H1 (cell line): ENCODE data around the gene RASGEF1B. TPM values are rescaled to one million over a fixed set of nuclear protein-coding genes. Genes with fewer than 3 reads are reported as not detected.

ENCODE experiments used
- CTCF ChIA-PET: fragments of 300-600 bp; sonication (Branson Sonifier 250); formaldehyde crosslinking; loops from one replicate; lab custom pipeline; 2021; ENCODE audit not compliant: partially characterized antibody; lab: Charles Lee
- POLR2A ChIA-PET: fragments of 300-600 bp; sonication (Branson Sonifier 250); formaldehyde crosslinking; loops from one replicate; lab custom pipeline; 2021; ENCODE audit warnings: inconsistent platforms; ENCODE audit not compliant: partially characterized antibody; lab: Charles Lee
- DNase-seq, 2 experiments: peaks; one replicate each; pipeline versions ENCODE4 v3.0.0 to v3.0.0-alpha.2; 2010 to 2022; ENCODE audit warnings: low spot score in 2 of 2, low read depth in 1 of 2, mixed read lengths in 1 of 2
- FAIRE-seq: peaks from 2 replicates; lab custom pipeline; 2011; peaks lifted over from hg19 to GRCh38; lab: Jason Lieb, UNC
- H2AFZ ChIP-seq: 2 replicates; pipeline ENCODE4 v1.8.1; 2012; ENCODE audit warnings: low read length, inconsistent platforms
- H2AK5ac ChIP-seq: 2 replicates; pipeline ENCODE4 v1.6.1; 2013; ENCODE audit warnings: low read depth, low read length
- H2BK120ac ChIP-seq: replicated peaks from 2 replicates; pipeline ENCODE3; 2013; ENCODE audit warnings: low read depth, low read length, inconsistent platforms
- H2BK12ac ChIP-seq: 2 replicates; pipeline ENCODE4 v1.6.1; 2013; ENCODE audit warnings: low read depth, low read length
- H2BK15ac ChIP-seq: 2 replicates; pipeline ENCODE4 v1.6.1; 2013; ENCODE audit warnings: low read length
- H2BK20ac ChIP-seq: 2 replicates; pipeline ENCODE4 v1.6.1; 2013; ENCODE audit warnings: low read length
- H2BK5ac ChIP-seq: 2 replicates; pipeline ENCODE4 v1.6.1; 2013; ENCODE audit warnings: low read depth, low read length
- H3K14ac ChIP-seq: 2 replicates; pipeline ENCODE4 v1.6.1; 2013; ENCODE audit warnings: inconsistent platforms; ENCODE audit not compliant: insufficient read length
- H3K18ac ChIP-seq: 2 replicates; pipeline ENCODE4 v1.6.1; 2013; ENCODE audit warnings: low read length; ENCODE audit errors: extremely low read depth
- H3K23ac ChIP-seq: 2 replicates; pipeline ENCODE4 v1.6.1; 2013; ENCODE audit warnings: inconsistent platforms; ENCODE audit not compliant: insufficient read length
- H3K23me2 ChIP-seq: 2 replicates; pipeline ENCODE4 v1.6.1; 2013; ENCODE audit warnings: low read depth, low read length
- H3K27ac ChIP-seq: 2 replicates; pipeline ENCODE4 v1.6.1; 2011; ENCODE audit warnings: low read depth, low read length, inconsistent platforms
- H3K27me3 ChIP-seq, 4 experiments: replicated peaks in 1 of 4; 1 replicate in 1 of 4; 2 replicates in 3 of 4; pipeline versions ENCODE4 v1.6.1 to v1.8.1; 2011 to 2013; ENCODE audit warnings: low read length in 3 of 4, mild to moderate bottlenecking in 3 of 4, inconsistent platforms in 2 of 4, mixed read lengths in 2 of 4, moderate library complexity in 1 of 4; ENCODE audit not compliant: control insufficient read depth in 3 of 4, insufficient read depth in 3 of 4; ENCODE audit errors: extremely low read depth in 1 of 4
- H3K36me3 ChIP-seq, 4 experiments: 2 replicates each; pipeline versions ENCODE4 v1.6.1 to v1.8.1; 2011 to 2013; ENCODE audit warnings: mild to moderate bottlenecking in 4 of 4, low read length in 3 of 4, moderate library complexity in 2 of 4, control low read depth in 1 of 4, inconsistent platforms in 1 of 4; ENCODE audit not compliant: insufficient read depth in 4 of 4, control insufficient read depth in 2 of 4
- H3K4ac ChIP-seq: replicated peaks from 2 replicates; pipeline ENCODE3; 2013; ENCODE audit warnings: low read length, low read depth, mixed read lengths, inconsistent platforms; ENCODE audit not compliant: insufficient read length
- H3K4me1 ChIP-seq, 4 experiments: replicated peaks in 1 of 4; 1 replicate in 1 of 4; 2 replicates in 3 of 4; pipeline versions ENCODE4 v1.6.1 to v1.8.1; 2011 to 2013; ENCODE audit warnings: low read length in 3 of 4, inconsistent platforms in 2 of 4, mixed read lengths in 1 of 4; ENCODE audit not compliant: insufficient read depth in 4 of 4, control insufficient read depth in 3 of 4
- H3K4me2 ChIP-seq, 2 experiments: 2 replicates each; pipeline versions ENCODE4 v1.6.1 to v1.8.1; 2011 to 2013; ENCODE audit warnings: low read depth in 2 of 2, low read length in 2 of 2, control low read depth in 1 of 2, inconsistent platforms in 1 of 2, mild to moderate bottlenecking in 1 of 2; ENCODE audit not compliant: insufficient read depth in 1 of 2
- H3K4me3 ChIP-seq, 4 experiments: fragments of 200-600, 300-600 bp in 1 of 4; sonication (generic), shearing (Covaris generic), sonication (Bioruptor Twin) in 1 of 4; 2 replicates each; pipeline versions ENCODE4 v1.5.1 to v1.8.1; 2011 to 2016; ENCODE audit warnings: low read length in 4 of 4, low read depth in 3 of 4, control low read depth in 2 of 4, inconsistent platforms in 2 of 4, mild to moderate bottlenecking in 2 of 4, mixed read lengths in 1 of 4, moderate library complexity in 1 of 4; ENCODE audit not compliant: insufficient read depth in 2 of 4; ENCODE audit errors: extremely low read depth in 1 of 4
- H3K56ac ChIP-seq: replicated peaks from 2 replicates; pipeline ENCODE3; 2013; ENCODE audit warnings: low read depth, mild to moderate bottlenecking, mixed read lengths, low read length, inconsistent platforms; ENCODE audit not compliant: insufficient read length
- H3K79me1 ChIP-seq: 2 replicates; pipeline ENCODE4 v1.6.1; 2013; ENCODE audit warnings: low read depth, low read length, control low read depth
- H3K79me2 ChIP-seq, 2 experiments: 2 replicates each; pipeline versions ENCODE4 v1.6.1 to v1.8.1; 2012 to 2013; ENCODE audit warnings: low read length in 2 of 2, mild to moderate bottlenecking in 2 of 2, inconsistent platforms in 1 of 2; ENCODE audit not compliant: insufficient read depth in 2 of 2, control insufficient read depth in 1 of 2
- H3K9ac ChIP-seq, 4 experiments: replicated peaks in 1 of 4; 1 replicate in 1 of 4; 2 replicates in 3 of 4; pipeline versions ENCODE4 v1.6.1 to v1.8.1; 2011 to 2013; ENCODE audit warnings: low read depth in 3 of 4, low read length in 3 of 4, control low read depth in 2 of 4, mild to moderate bottlenecking in 2 of 4, moderate library complexity in 2 of 4, inconsistent platforms in 1 of 4; ENCODE audit errors: extremely low read depth in 1 of 4
- H3K9me3 ChIP-seq, 2 experiments: 2 replicates each; pipeline versions ENCODE4 v1.6.1 to v1.8.1; 2012 to 2013; ENCODE audit warnings: mild to moderate bottlenecking in 2 of 2, moderate library complexity in 2 of 2, control low read depth in 1 of 2, inconsistent platforms in 1 of 2, low read depth in 1 of 2, low read length in 1 of 2, mixed read lengths in 1 of 2; ENCODE audit not compliant: insufficient read depth in 2 of 2
- H4K20me1 ChIP-seq, 2 experiments: replicated peaks in 1 of 2; 2 replicates each; pipeline versions ENCODE3 to v1.8.1; 2011 to 2013; ENCODE audit warnings: inconsistent platforms in 2 of 2, low read length in 2 of 2, mild to moderate bottlenecking in 1 of 2; ENCODE audit not compliant: insufficient read depth in 2 of 2, control insufficient read depth in 1 of 2
- H4K5ac ChIP-seq: 2 replicates; pipeline ENCODE4 v1.6.1; 2013; ENCODE audit warnings: low read length, low read depth, mixed read lengths, inconsistent platforms; ENCODE audit not compliant: insufficient read length
- H4K8ac ChIP-seq: 2 replicates; pipeline ENCODE4 v1.8.0; 2013; ENCODE audit warnings: mild to moderate bottlenecking, moderate library complexity, low read length, inconsistent platforms; ENCODE audit not compliant: insufficient read depth; ENCODE audit errors: extremely low read depth
- H4K91ac ChIP-seq: replicated peaks from 2 replicates; pipeline ENCODE3; 2013; ENCODE audit warnings: low read length, mixed read lengths, inconsistent platforms; ENCODE audit not compliant: insufficient read length
- BCL11A ChIP-seq, 2 experiments: IDR thresholded peaks; one replicate each; pipeline ENCODE4 v1.6.1; 2011; ENCODE audit warnings: low read depth in 2 of 2, low read length in 2 of 2, mild to moderate bottlenecking in 2 of 2
- CBX8 ChIP-seq: fragments of 300-800, 300-1000 bp; sonication (generic); IDR thresholded peaks from 2 replicates; pipeline ENCODE4 v1.7.1; 2016; ENCODE audit warnings: low read depth, low read length, borderline replicate concordance
- GTF2F1 ChIP-seq: IDR thresholded peaks from 2 replicates; pipeline ENCODE4 v1.6.1; 2012; ENCODE audit warnings: low read depth, low read length, improper control_type of control experiment, borderline replicate concordance
- HDAC6 ChIP-seq: IDR thresholded peaks from one replicate; pipeline ENCODE4 v1.7.1; 2012; ENCODE audit warnings: low read depth, mild to moderate bottlenecking, inconsistent platforms, low read length, moderate library complexity
- JUND ChIP-seq: IDR thresholded peaks from 2 replicates; pipeline ENCODE4 v1.6.1; 2011; ENCODE audit warnings: mild to moderate bottlenecking, improper control_type of control experiment, low read length
- NANOG ChIP-seq: IDR thresholded peaks from 2 replicates; pipeline ENCODE4 v1.6.1; 2011; ENCODE audit warnings: low read length, low read depth, mild to moderate bottlenecking, inconsistent platforms; ENCODE audit not compliant: insufficient read depth, poor library complexity, severe bottlenecking
- POLR2A ChIP-seq, 2 experiments: IDR thresholded peaks; 1 replicate in 1 of 2; 2 replicates in 1 of 2; pipeline ENCODE4 v1.6.1; 2011; ENCODE audit warnings: low read depth in 2 of 2, low read length in 2 of 2, mild to moderate bottlenecking in 2 of 2; ENCODE audit errors: control extremely low read depth in 1 of 2
- POU5F1 ChIP-seq: IDR thresholded peaks from 2 replicates; pipeline ENCODE4 v1.6.1; 2011; ENCODE audit warnings: low read depth, mild to moderate bottlenecking, low read length, moderate library complexity
- SP2 ChIP-seq: IDR thresholded peaks from 2 replicates; pipeline ENCODE4 v1.6.1; 2012; ENCODE audit warnings: mild to moderate bottlenecking, low read length, inconsistent platforms
- SP4 ChIP-seq: IDR thresholded peaks from 2 replicates; pipeline ENCODE4 v1.6.1; 2012; ENCODE audit warnings: low read length, inconsistent platforms
- SRF ChIP-seq: IDR thresholded peaks from 2 replicates; pipeline ENCODE4 v1.6.1; 2011; ENCODE audit warnings: mild to moderate bottlenecking, low read depth, low read length, moderate library complexity
- TAF7 ChIP-seq: optimal IDR thresholded peaks from 2 replicates; pipeline ENCODE3; 2011; ENCODE audit warnings: low read depth, mild to moderate bottlenecking, inconsistent platforms, low read length, moderate library complexity, borderline replicate concordance
- WGBS, 2 experiments: shearing (Covaris generic) in 1 of 2; methylation state at CpG; one replicate each; pipeline versions ENCODE4 v1.1.6 to v1.1.7; 2013 to 2015; ENCODE audit warnings: low lambda C conversion rate in 2 of 2, mixed read lengths in 2 of 2, inconsistent platforms in 1 of 2, low coverage in 1 of 2, missing lambda C conversion rate in 1 of 2; ENCODE audit not compliant: insufficient replicate concordance in 2 of 2, insufficient coverage in 1 of 2, insufficient read length in 1 of 2; ENCODE audit errors: extremely low coverage in 1 of 2, missing lambda C conversion rate in 1 of 2; 5-methylcytosine and 5-hydroxymethylcytosine counted together
- polyA plus RNA-seq, 7 experiments: library from polyadenylated mRNA; depleted of rRNA in 3 of 7; stranded (reverse) in 5 of 7; unstranded in 2 of 7; fragments of >200 nt in 5 of 7; fragments of 200-250 nt in 2 of 7; gene quantifications; 1 replicate in 5 of 7; 2 replicates in 1 of 7; 4 replicates in 1 of 7; pipeline versions ENCODE4 v1.2.1 to v1.2.3, GENCODE V29; 2011 to 2013; ENCODE audit warnings: missing spikeins in 2 of 7, mixed read lengths in 2 of 7
- total RNA-seq: library from RNA; stranded (reverse); fragmentation: NEBNext Ultra II Directional; extraction: Animal tissue kit (Norgen Biotek cat#: 25700); gene quantifications from 2 replicates; pipeline ENCODE4 v1.2.1, GENCODE V29; 2021
- TF ChIP-seq, protein P1 (sequence below): IDR thresholded peaks from 2 replicates; pipeline ENCODE4 v1.6.1; 2012; ENCODE audit warnings: inconsistent platforms
- TF ChIP-seq, protein P2 (sequence below): IDR thresholded peaks from 2 replicates; pipeline ENCODE4 v1.6.1; 2011; ENCODE audit warnings: low read length, improper control_type of control experiment

RASGEF1B gene
- total and polyA plus RNA-seq, 2 of the 8 experiments (the other 6 are each of a cell fraction or from before 2014, with no cell fraction given), result 1.6 to 4.7 TPM

DNA sequence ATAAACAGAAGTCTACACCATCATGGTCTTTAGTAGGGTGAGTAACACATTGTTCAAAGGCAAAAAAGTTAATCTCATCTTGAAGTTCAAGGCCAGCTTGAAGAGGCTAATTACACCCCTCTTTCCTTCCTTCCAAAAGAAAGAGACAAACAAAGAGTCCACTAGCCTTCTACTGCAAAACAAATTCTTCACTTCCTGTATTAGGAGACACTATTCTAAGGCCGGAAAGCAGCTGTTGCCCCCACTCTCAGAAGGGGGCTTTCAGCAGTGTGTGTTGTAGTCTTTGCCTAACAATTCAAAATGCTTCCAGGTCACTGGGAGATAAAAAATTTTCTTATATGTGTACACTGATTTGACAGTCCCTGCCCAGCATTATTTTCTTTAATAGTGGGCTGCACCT, 25.1 kb downstream of the RASGEF1B start:
- Histone ChIP-seq H3K23ac (no peak overlapping the region), H3K4me2 (no peak overlapping the region), H2BK12ac (no peak overlapping the region), H3K14ac (no peak overlapping the region), H2BK15ac (no peak overlapping the region), H2BK5ac (no peak overlapping the region), H3K9ac (no peak overlapping the region), H3K56ac (no peak overlapping the region), H4K5ac (no peak overlapping the region), H2AK5ac (no peak overlapping the region), H3K4me3 (no peak overlapping the region), H4K91ac (no peak overlapping the region), H3K27ac (no peak overlapping the region), H3K4ac (no peak overlapping the region), H3K27me3 (peaks cover 0 to 1% (median 0%) of the 10 kb centered on the region in 4 experiments; a peak in 1 of 7 replicates), H4K20me1 (no peaks in the 10 kb centered on the region), H2BK120ac (no peak overlapping the region), H2AFZ (no peak overlapping the region), H3K79me2 (no peaks in the 10 kb centered on the region), H3K18ac (no peak overlapping the region), H2BK20ac (no peak overlapping the region), H4K8ac (no peak overlapping the region), H3K79me1 (no peaks in the 10 kb centered on the region), H3K36me3 (peaks cover 0 to 6% (median 0%) of the 10 kb centered on the region in 4 experiments; a peak in 2 of 8 replicates), H3K9me3 (no peaks in the 10 kb centered on the region), H3K4me1 (no peaks in the 10 kb centered on the region), H3K23me2 (no peaks in the 10 kb centered on the region)
- 92% methylated on average over 1 of the region's 1 CpG; no CpG with 5 or more reads in 1 of the 2 experiments for WGBS, 2 experiments
- ChIA-PET CTCF (interaction anchor here (1.1 to 1.6 kb wide), 2 partner anchors 20 to 394 kb away, joined by 3 to 7 read pairs; no protein-coding TSS in a partner anchor), POLR2A (no interaction called here)
- no peak for FAIRE-seq
- no peak for DNase-seq
- no peak for TF ChIP-seq SP4
- TF ChIP-seq TAF7, result no peak
- no peak for TF ChIP-seq POLR2A (IDR thresholded peaks at IDR 0.05; ENCODE audit: control extremely low read depth in 1 of 2, low read depth in 2 of 2, low read length in 2 of 2)
- no peak for TF ChIP-seq HDAC6
- TF ChIP-seq SP2, result no peak
- TF ChIP-seq POU5F1, result no peak
- no peak for TF ChIP-seq GTF2F1
- no peak for TF ChIP-seq NANOG
- no peak for TF ChIP-seq SRF
- TF ChIP-seq, protein P1, sequence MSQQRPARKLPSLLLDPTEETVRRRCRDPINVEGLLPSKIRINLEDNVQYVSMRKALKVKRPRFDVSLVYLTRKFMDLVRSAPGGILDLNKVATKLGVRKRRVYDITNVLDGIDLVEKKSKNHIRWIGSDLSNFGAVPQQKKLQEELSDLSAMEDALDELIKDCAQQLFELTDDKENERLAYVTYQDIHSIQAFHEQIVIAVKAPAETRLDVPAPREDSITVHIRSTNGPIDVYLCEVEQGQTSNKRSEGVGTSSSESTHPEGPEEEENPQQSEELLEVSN, result no peak
- TF ChIP-seq BCL11A (IDR thresholded peaks at IDR 0.05; ENCODE audit: low read depth in 2 of 2, low read length in 2 of 2), result no peak
- TF ChIP-seq, protein P2, sequence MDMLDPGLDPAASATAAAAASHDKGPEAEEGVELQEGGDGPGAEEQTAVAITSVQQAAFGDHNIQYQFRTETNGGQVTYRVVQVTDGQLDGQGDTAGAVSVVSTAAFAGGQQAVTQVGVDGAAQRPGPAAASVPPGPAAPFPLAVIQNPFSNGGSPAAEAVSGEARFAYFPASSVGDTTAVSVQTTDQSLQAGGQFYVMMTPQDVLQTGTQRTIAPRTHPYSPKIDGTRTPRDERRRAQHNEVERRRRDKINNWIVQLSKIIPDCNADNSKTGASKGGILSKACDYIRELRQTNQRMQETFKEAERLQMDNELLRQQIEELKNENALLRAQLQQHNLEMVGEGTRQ, result no peak
- no peak for TF ChIP-seq JUND
- no peak for TF ChIP-seq CBX8
